Measurements from ENCODE around the gene IQCH.

- TF ChIP-seq EZH2phosphoT487 (IDR thresholded peaks at IDR 0.05; ENCODE audit: insufficient read depth, low read depth) = no peak
- TF ChIP-seq EZH2 (IDR thresholded peaks at IDR 0.05; ENCODE audit: insufficient read depth, poor library complexity, severe bottlenecking) = no peak
Measured at GRCh38 chr15:67512933-67513714, 258.5 kb downstream of the IQCH start.
